K562 (cell line): ENCODE measurements around the gene UNC5B.

Experiments used
- ATF6 ChIP-seq: sonication (generic); formaldehyde crosslinking; IDR thresholded peaks from 2 replicates; pipeline ENCODE4 v1.4.0; 2020; ENCODE audit warnings: mild to moderate bottlenecking, missing genetic modification reagents
- CEBPZ ChIP-seq: fragments of 150-350 bp; IDR thresholded peaks from 2 replicates; pipeline ENCODE4 v1.6.1; 2014; ENCODE audit warnings: low read depth, mild to moderate bottlenecking, low read length, borderline replicate concordance
- CREM ChIP-seq: IDR thresholded peaks from 2 replicates; pipeline ENCODE4 v1.6.1; 2014; ENCODE audit warnings: antibody characterized with exemption, low read depth
- EZH2 ChIP-seq: IDR thresholded peaks from 2 replicates; pipeline ENCODE4 v1.6.1; 2012; ENCODE audit warnings: low read depth, mild to moderate bottlenecking, inconsistent platforms, low read length, borderline replicate concordance
- FOXM1 ChIP-seq, 2 experiments: fragments of 450-650 bp in 1 of 2; sonication (generic) in 1 of 2; formaldehyde crosslinking in 1 of 2; IDR thresholded peaks; 2 replicates each; pipeline versions ENCODE4 v1.6.1 to v1.9.0; 2017 to 2022; ENCODE audit warnings: low read depth in 2 of 2, mild to moderate bottlenecking in 2 of 2, missing genetic modification reagents in 1 of 2, moderate library complexity in 1 of 2
- JUNB ChIP-seq: fragments of 450-650 bp; formaldehyde crosslinking; conservative IDR thresholded peaks from 2 replicates; pipeline ENCODE4 v1.4.0; 2020; ENCODE audit warnings: mild to moderate bottlenecking
- MYC ChIP-seq, 2 experiments: fragments of 250-450 bp in 1 of 2; sonication (Bioruptor Pico) in 1 of 2; IDR thresholded peaks; 2 replicates each; pipeline versions ENCODE4 v1.5.1 to v1.6.1; 2012 to 2021; ENCODE audit warnings: low read depth in 2 of 2, borderline replicate concordance in 1 of 2, improper control_type of control experiment in 1 of 2, low read length in 1 of 2, mild to moderate bottlenecking in 1 of 2, moderate library complexity in 1 of 2
- NFIC ChIP-seq: fragments of 450-650 bp; IDR thresholded peaks from 2 replicates; pipeline ENCODE4 v1.6.1; 2017; ENCODE audit warnings: mild to moderate bottlenecking, inconsistent platforms
- NFYB ChIP-seq: IDR thresholded peaks from 2 replicates; pipeline ENCODE4 v1.6.1; 2011; ENCODE audit warnings: mild to moderate bottlenecking, moderate library complexity; ENCODE audit not compliant: insufficient read length; ENCODE audit errors: extremely low read depth
- UBTF ChIP-seq, 2 experiments: IDR thresholded peaks; 2 replicates each; pipeline ENCODE4 v1.6.1; 2012; ENCODE audit warnings: improper control_type of control experiment in 2 of 2, low read depth in 2 of 2, low read length in 2 of 2, borderline replicate concordance in 1 of 2
- ZKSCAN8 ChIP-seq: fragments of 200-800 bp; sonication (Bioruptor generic); IDR thresholded peaks from 2 replicates; pipeline ENCODE4 v1.6.1; 2016; ENCODE audit warnings: missing genetic modification characterization, missing compliant biosample characterization
- TF ChIP-seq, protein P1 (sequence below): fragments of 450-650 bp; formaldehyde crosslinking; IDR thresholded peaks from 2 replicates; pipeline ENCODE4 v1.4.0; 2020; ENCODE audit warnings: mild to moderate bottlenecking, moderate library complexity
- TF ChIP-seq, protein P2 (sequence below): sonication (generic); formaldehyde crosslinking; IDR thresholded peaks from 2 replicates; pipeline ENCODE4 v1.8.0; 2022; ENCODE audit warnings: missing genetic modification reagents, mild to moderate bottlenecking, borderline replicate concordance
- TF ChIP-seq, protein P3 (sequence below), 3 experiments: IDR thresholded peaks in 2 of 3; conservative IDR thresholded peaks in 1 of 3; 2 replicates each; pipeline ENCODE4 v1.5.1; 2011 to 2012; ENCODE audit warnings: low read length in 3 of 3, mild to moderate bottlenecking in 3 of 3, control low read depth in 2 of 3, improper control_type of control experiment in 1 of 3, inconsistent platforms in 1 of 3, low read depth in 1 of 3, mixed read lengths in 1 of 3, moderate library complexity in 1 of 3; ENCODE audit not compliant: insufficient read depth in 2 of 3

DNA sequence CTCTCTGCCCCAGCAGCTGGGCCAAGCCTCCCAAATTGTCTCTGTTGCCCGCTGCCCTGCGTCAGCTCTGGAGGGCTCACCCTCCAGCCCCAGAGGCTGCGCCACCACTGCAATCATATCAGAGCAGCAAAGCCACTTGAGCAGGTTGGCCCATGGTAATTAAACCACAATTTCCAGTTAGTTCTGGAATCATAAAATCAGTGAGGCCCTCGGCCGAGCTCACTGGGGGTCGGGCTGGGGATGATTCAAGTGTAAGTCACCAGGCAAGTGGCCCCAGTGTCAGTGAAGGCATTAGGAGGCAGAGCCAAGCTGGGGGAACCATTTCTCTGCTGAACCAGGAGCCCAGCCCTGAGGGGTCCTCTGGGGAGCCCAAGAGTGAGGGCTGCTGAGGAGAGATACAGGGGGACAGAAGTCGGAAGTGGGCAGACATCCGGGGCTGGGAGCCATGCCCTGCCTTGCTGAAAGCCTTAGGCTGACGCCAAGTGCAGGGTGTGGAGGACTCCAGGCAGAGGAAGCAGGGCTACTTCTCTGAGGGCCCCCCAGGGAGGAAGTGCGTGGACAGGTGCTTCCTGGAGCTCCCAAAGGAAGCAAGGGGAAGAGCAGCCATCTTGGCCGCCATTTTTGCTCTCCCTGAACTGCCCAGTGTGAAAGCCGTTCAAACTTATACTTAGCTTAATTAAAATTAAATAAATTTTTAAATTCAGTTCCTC, 77.2 kb downstream of the UNC5B start:
- TF ChIP-seq CREM (no peak), ZKSCAN8 (no peak), FOXM1 (IDR thresholded peaks at IDR 0.05; ENCODE audit: low read depth) (no peak), FOXM1 (CRISPR knock-in tag; IDR thresholded peaks at IDR 0.05; ENCODE audit: low read depth) (no peak), MYC (IDR thresholded peaks at IDR 0.05; ENCODE audit: low read depth, low read length) (no peak), MYC (CRISPR knock-in tag; IDR thresholded peaks at IDR 0.05; ENCODE audit: borderline replicate concordance, low read depth) (no peak), EZH2 (no peak), NFIC (no peak), CEBPZ (no peak), JUNB (CRISPR knock-in tag) (no peak), NFYB (no peak), UBTF (IDR thresholded peaks at IDR 0.05; ENCODE audit: borderline replicate concordance in 1 of 2, low read depth in 2 of 2, low read length in 2 of 2) (no peak), ATF6 (CRISPR knock-in tag) (no peak)
- TF ChIP-seq, protein P1, sequence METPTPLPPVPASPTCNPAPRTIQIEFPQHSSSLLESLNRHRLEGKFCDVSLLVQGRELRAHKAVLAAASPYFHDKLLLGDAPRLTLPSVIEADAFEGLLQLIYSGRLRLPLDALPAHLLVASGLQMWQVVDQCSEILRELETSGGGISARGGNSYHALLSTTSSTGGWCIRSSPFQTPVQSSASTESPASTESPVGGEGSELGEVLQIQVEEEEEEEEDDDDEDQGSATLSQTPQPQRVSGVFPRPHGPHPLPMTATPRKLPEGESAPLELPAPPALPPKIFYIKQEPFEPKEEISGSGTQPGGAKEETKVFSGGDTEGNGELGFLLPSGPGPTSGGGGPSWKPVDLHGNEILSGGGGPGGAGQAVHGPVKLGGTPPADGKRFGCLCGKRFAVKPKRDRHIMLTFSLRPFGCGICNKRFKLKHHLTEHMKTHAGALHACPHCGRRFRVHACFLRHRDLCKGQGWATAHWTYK (CRISPR knock-in tag), result no peak
- TF ChIP-seq, protein P2, sequence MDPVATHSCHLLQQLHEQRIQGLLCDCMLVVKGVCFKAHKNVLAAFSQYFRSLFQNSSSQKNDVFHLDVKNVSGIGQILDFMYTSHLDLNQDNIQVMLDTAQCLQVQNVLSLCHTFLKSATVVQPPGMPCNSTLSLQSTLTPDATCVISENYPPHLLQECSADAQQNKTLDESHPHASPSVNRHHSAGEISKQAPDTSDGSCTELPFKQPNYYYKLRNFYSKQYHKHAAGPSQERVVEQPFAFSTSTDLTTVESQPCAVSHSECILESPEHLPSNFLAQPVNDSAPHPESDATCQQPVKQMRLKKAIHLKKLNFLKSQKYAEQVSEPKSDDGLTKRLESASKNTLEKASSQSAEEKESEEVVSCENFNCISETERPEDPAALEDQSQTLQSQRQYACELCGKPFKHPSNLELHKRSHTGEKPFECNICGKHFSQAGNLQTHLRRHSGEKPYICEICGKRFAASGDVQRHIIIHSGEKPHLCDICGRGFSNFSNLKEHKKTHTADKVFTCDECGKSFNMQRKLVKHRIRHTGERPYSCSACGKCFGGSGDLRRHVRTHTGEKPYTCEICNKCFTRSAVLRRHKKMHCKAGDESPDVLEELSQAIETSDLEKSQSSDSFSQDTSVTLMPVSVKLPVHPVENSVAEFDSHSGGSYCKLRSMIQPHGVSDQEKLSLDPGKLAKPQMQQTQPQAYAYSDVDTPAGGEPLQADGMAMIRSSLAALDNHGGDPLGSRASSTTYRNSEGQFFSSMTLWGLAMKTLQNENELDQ (CRISPR knock-in tag), result no peak
- TF ChIP-seq, protein P3, sequence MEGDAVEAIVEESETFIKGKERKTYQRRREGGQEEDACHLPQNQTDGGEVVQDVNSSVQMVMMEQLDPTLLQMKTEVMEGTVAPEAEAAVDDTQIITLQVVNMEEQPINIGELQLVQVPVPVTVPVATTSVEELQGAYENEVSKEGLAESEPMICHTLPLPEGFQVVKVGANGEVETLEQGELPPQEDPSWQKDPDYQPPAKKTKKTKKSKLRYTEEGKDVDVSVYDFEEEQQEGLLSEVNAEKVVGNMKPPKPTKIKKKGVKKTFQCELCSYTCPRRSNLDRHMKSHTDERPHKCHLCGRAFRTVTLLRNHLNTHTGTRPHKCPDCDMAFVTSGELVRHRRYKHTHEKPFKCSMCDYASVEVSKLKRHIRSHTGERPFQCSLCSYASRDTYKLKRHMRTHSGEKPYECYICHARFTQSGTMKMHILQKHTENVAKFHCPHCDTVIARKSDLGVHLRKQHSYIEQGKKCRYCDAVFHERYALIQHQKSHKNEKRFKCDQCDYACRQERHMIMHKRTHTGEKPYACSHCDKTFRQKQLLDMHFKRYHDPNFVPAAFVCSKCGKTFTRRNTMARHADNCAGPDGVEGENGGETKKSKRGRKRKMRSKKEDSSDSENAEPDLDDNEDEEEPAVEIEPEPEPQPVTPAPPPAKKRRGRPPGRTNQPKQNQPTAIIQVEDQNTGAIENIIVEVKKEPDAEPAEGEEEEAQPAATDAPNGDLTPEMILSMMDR (IDR thresholded peaks at IDR 0.05 in 2 of 3, conservative IDR thresholded peaks at IDR 0.05 in 1 of 3; ENCODE audit: insufficient read depth in 2 of 3, low read depth in 1 of 3, low read length in 3 of 3), result no peak
